CD1c-positive myeloid dendritic cell (primary cell): Measurements from ENCODE around the gene PLA2G4E.
A peak's percentile ranks its signal among the peaks of the same experiment; 100 is the strongest.

ENCODE experiments used
- DNase-seq: peaks from one replicate; pipeline ENCODE4 v3.0.0-alpha.2; 2016; ENCODE audit errors: extremely low spot score

The PLA2G4E gene

GRCh38 chr15:41993472-41994170, 27.2 kb downstream of the PLA2G4E start:
- no peak for DNase-seq

DNA sequence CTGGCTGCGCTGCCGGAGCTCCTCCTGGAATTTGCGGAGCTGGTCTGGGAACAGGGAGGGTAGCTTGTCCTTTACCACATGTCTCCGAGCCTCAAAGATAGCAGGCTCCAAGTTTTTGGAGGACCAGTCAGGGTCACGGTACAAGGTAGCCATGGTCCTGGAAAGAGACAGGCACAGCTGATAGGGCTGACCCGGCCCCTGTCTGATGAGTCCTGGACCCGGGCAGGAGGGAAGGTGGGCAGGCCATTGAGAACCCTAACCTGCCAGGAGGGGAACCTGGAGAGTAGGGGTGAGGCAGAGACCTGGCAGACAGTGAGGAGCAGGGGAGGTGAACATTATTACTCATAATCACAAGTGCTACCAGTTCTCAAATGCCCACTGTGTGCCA, 28.0 kb downstream of the PLA2G4E start:
- DNase-seq, result no peak

DNA sequence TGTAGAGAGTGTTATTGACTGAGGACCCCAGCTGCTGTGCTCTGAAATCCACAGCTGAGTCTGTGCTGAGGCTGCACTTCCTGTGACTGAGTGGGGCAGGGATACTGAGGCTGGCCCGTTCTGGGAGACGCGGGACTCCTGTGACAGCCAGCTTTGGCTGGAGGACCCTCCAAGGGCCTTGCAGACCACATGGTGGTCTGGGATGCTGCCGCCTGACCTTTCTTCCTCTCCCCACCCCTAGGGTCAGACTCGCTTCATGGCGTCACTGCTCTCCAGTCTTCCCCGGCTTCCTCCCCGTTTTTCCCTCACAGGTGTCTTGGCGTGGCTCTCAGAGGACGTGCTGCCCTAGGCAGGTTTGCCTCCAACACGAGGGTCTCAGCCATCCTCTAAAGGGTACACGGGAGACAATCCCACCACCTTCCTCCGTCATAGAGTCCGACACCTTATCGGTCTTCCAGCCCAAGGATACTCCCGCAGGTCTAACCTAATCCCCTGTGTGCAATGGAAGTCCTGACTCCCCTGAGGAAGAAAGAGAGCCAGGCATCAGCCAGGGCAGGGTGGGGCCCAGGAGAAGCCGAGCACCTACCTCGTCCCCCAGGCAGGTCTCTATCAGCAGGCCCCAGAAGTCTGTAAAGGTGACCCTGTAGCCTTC, 28.6 kb downstream of the PLA2G4E start:
- DNase-seq, result no peak

GRCh38 chr15:41990691-41991090, 30.2 kb downstream of the PLA2G4E start:
- no peak for DNase-seq

- no peak for DNase-seq
Observed at GRCh38 chr15:41990243-41990605, 30.6 kb downstream of the PLA2G4E start.

GRCh38 chr15:41989573-41990242, 31.1 kb downstream of the PLA2G4E start:
- peak; percentile 84 for DNase-seq

GRCh38 chr15:41988896-41989572, 31.8 kb downstream of the PLA2G4E start:
- no peak for DNase-seq

- no peak for DNase-seq
Observed at GRCh38 chr15:41987925-41988275, 32.9 kb downstream of the PLA2G4E start.

DNA sequence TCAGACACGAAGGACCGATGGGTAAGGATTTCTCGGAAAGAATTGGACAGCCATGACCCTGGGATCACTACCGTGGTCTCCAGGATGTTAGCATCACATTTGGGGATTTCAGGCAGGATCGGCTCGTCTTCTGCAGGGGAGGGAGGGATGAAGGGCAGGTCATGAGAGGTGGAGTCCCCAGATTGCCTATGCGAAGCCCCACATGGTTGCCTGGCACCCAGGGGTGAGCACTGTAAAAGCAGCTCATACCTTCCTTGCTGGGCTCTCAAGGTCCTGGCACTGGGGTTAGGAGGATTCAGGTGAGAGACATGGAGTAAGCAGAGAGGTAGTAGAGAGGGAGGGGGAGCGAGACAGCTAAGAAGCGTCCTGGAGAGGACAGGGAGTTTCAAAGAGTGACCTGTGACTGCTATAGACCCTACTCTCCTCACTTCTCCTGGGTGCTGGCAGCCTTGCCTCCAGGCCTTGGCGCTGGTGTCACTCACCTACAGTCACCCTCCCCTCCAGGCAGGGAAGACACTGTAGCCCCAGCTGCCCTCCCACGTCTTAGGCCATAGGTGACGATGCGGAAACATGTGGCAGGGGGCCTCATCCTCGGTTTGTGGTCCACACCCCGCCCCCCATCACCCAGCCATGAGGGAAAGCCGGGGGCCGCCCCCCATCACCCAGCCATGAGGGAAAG, 33.5 kb downstream of the PLA2G4E start:
- no peak for DNase-seq

DNA sequence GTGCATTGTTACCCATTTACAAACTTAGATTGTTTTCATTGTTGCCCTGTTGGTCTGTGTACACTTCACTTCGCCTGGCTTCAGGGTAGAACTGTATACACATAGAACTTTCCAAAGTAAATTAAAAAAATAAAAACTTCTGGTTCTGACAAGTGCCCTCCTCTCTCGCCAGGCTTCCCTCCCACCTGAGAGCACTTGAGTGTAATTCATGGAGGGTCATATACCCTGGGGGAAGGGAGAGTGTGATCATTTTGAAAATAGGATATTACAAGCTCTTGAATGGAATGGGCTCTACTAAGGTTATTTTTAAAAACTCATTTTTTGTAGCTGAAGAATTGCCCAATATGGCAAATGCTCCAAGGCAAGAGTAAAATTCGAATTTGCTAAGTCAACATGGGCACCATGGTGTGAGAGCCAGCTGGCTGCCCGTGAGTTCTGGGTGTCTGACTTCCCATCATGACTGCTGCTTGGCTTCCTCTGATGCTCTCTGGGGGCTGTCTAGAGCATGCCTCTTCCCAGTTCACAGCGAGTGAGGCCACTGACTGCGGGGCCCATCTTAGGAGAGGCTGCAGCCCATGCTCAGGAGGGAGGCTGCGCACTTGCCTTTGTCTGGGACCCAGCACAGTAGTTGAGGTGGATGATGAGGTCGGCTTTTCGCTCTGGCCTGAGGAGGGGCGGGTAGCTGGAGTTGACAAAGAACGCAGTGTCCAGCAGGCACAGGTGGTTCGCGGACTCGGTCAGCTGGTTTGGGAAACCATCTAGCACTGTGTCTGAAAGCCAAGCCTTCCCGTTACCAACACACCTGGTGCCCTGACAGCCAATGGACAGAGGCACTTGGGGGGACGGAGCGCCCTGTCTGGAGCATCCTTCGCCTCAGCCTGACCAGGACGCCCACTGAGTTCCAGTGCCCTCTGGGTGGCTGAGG, 35.3 kb downstream of the PLA2G4E start:
- DNase-seq, result no peak

GRCh38 chr15:41984622-41985021, 36.2 kb downstream of the PLA2G4E start:
- DNase-seq, result no peak

GRCh38 chr15:41983621-41984571, 36.9 kb downstream of the PLA2G4E start:
- no peak for DNase-seq

DNA sequence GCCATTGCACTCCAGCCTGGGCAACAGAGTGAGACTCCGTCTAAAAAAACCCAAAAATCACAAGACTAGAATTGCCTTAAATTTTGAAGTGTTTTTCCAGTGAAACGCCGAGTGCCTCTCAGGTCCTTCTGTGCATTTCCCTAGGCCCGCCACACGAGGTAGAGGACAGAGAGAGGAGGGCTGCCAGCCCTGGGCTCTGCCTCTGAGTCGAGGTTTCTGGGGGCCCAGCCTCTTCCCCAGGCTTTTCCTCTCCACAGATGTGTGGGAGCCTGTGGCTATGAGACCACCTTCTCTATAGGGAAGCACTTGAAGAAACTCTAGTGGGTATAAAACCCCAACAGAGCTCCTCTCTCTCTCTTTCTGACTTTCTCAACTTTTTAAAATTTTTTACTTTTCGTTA, 37.6 kb downstream of the PLA2G4E start:
- no peak for DNase-seq

GRCh38 chr15:41982133-41982930, 38.5 kb downstream of the PLA2G4E start:
- DNase-seq, result no peak

GRCh38 chr15:41981371-41982132, 39.3 kb downstream of the PLA2G4E start:
- no peak for DNase-seq

- no peak for DNase-seq
Observed at GRCh38 chr15:41980654-41981323, 40.1 kb downstream of the PLA2G4E start.

DNA sequence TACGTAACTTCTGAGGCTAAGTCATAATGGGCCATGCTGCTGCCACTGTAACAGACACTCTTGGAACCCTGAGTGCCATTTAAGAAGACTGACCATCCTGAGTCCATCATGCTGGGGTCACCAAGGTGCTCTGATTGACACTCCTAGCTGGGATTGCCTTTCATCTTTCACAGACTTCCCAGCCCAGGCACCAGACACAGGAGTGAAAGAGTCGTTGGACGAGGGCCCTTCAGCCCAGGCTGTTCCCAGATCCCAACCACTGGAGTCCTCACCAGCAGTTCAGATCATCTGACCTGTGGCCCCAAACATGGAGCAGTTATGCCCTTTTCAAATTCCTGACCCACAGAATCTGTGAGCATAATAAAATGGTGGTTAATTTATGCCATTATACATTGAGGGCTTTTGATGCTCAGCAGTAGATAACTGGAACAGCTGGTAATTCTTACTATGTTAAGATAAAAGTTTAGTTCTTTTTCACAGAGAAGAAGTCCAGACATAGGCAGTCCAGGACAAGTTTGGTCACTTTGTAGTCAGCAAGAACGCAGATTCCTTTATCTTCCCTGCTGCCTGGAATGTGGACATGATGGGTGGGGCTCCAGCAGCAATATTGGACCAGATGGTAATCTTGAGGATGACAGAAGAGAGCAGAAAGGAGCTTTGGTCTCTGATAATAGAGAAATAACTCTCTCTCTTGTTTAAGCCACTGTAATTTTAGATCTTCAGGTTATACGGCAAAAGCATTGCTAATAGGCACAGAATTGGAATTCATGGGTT, 41.2 kb downstream of the PLA2G4E start:
- DNase-seq, result no peak
